Keratinocyte (primary cell): ENCODE data around the gene FCSK. TPM values are rescaled to one million over a fixed set of nuclear protein-coding genes. Genes with fewer than 3 reads are reported as not detected.

Experiments
- DNase-seq: peaks from one replicate; pipeline ENCODE4 v3.0.0-alpha.2; 2011; ENCODE audit warnings: low read depth, missing footprints, low spot score
- FAIRE-seq: peaks from 2 replicates; lab custom pipeline; 2011; peaks lifted over from hg19 to GRCh38; lab: Jason Lieb, UNC
- H2AFZ ChIP-seq: 2 replicates; pipeline ENCODE4 v1.6.0; 2012; ENCODE audit warnings: low read length, control low read depth, inconsistent platforms; ENCODE audit not compliant: control insufficient read depth
- H3K27ac ChIP-seq: 2 replicates; pipeline ENCODE4 v1.5.1; 2011; ENCODE audit warnings: low read length; ENCODE audit not compliant: control insufficient read depth, insufficient read depth
- H3K27me3 ChIP-seq: 3 replicates; pipeline ENCODE4 v1.6.0; 2011; ENCODE audit warnings: low read length; ENCODE audit not compliant: control insufficient read depth, insufficient read depth; ENCODE audit errors: extremely low read depth
- H3K36me3 ChIP-seq, 2 experiments: 2 replicates in 1 of 2; 3 replicates in 1 of 2; pipeline ENCODE4 v1.5.1; 2011; ENCODE audit warnings: low read length in 2 of 2, mild to moderate bottlenecking in 1 of 2; ENCODE audit not compliant: control insufficient read depth in 2 of 2, insufficient read depth in 2 of 2; ENCODE audit errors: extremely low read depth in 1 of 2
- H3K4me1 ChIP-seq: 3 replicates; pipeline ENCODE4 v1.5.1; 2011; ENCODE audit warnings: low read length; ENCODE audit not compliant: control insufficient read depth, insufficient read depth; ENCODE audit errors: extremely low read depth
- H3K4me2 ChIP-seq: 3 replicates; pipeline ENCODE4 v1.6.0; 2011; ENCODE audit warnings: low read depth, low read length; ENCODE audit not compliant: control insufficient read depth, insufficient read depth; ENCODE audit errors: extremely low read depth
- H3K4me3 ChIP-seq, 3 experiments: fragments of 200-600 bp in 1 of 3; sonication (generic) in 1 of 3; 2 replicates in 2 of 3; 3 replicates in 1 of 3; pipeline ENCODE4 v1.5.1; 2011 to 2016; ENCODE audit warnings: low read length in 3 of 3, mild to moderate bottlenecking in 3 of 3, control low read depth in 2 of 3, inconsistent platforms in 1 of 3, low read depth in 1 of 3, mixed read lengths in 1 of 3, mixed run types in 1 of 3, moderate library complexity in 1 of 3; ENCODE audit not compliant: control insufficient read depth in 2 of 3, insufficient read depth in 2 of 3; ENCODE audit errors: extremely low read depth in 1 of 3
- H3K79me2 ChIP-seq: 2 replicates; pipeline ENCODE4 v1.6.0; 2012; ENCODE audit warnings: low read length; ENCODE audit not compliant: control insufficient read depth, insufficient read depth
- H3K9ac ChIP-seq: 3 replicates; pipeline ENCODE4 v1.6.0; 2011; ENCODE audit warnings: low read length; ENCODE audit not compliant: control insufficient read depth, insufficient read depth; ENCODE audit errors: extremely low read depth
- H3K9me1 ChIP-seq: 3 replicates; pipeline ENCODE4 v1.6.0; 2011; ENCODE audit warnings: low read length; ENCODE audit not compliant: control insufficient read depth, insufficient read depth; ENCODE audit errors: extremely low read depth
- H3K9me3 ChIP-seq: 2 replicates; pipeline ENCODE4 v1.5.1; 2012; ENCODE audit warnings: low read depth, low read length; ENCODE audit not compliant: control insufficient read depth
- H4K20me1 ChIP-seq: 3 replicates; pipeline ENCODE4 v1.6.0; 2011; ENCODE audit warnings: low read length; ENCODE audit not compliant: control insufficient read depth, insufficient read depth; ENCODE audit errors: extremely low read depth
- EZH2 ChIP-seq: IDR thresholded peaks from one replicate; pipeline ENCODE4 v1.6.1; 2012; ENCODE audit warnings: inconsistent platforms, mild to moderate bottlenecking, low read length, moderate library complexity
- dilution Hi-C: fragments of 300-500 bp; cut with MboI; formaldehyde crosslinking; loops from one replicate; pipeline ENCODE4 v1.7.0; 2020; ENCODE audit warnings: low sequenced_read_pairs; ENCODE audit not compliant: extremely low pct_ligation_motif_present
- polyA plus RNA-seq, 5 experiments: library from polyadenylated mRNA; depleted of rRNA in 3 of 5; stranded (reverse) in 3 of 5; stranded (forward) in 1 of 5; unstranded in 1 of 5; fragments of >200 nt; gene quantifications; 1 replicate in 1 of 5; 2 replicates in 3 of 5; 3 replicates in 1 of 5; pipeline versions ENCODE4 v1.2.1 to v1.2.3, GENCODE V29; 2011 to 2012; ENCODE audit warnings: missing spikeins in 2 of 5, low read depth in 1 of 5, low replicate concordance in 1 of 5
- TF ChIP-seq, protein P1 (sequence below), 3 experiments: IDR thresholded peaks in 1 of 3; conservative IDR thresholded peaks in 1 of 3; optimal IDR thresholded peaks in 1 of 3; 2 replicates in 2 of 3; 3 replicates in 1 of 3; pipeline versions ENCODE3 to v1.5.1; 2011; ENCODE audit warnings: low read length in 3 of 3, mild to moderate bottlenecking in 3 of 3, moderate library complexity in 2 of 3, control low read depth in 1 of 3, inconsistent platforms in 1 of 3; ENCODE audit not compliant: insufficient read depth in 2 of 3; ENCODE audit errors: extremely low read depth in 1 of 3

The FCSK gene
- polyA plus RNA-seq, 1 donor (not counting 4 experiments of a cell fraction or from before 2014, with no cell fraction given): 6.5 TPM

- Histone ChIP-seq H3K9me3 (no peaks in the 10 kb centered on the region), H3K79me2 (peaks cover 2% of the 10 kb centered on the region), H2AFZ (no peak overlapping the region), H3K4me2 (no peak overlapping the region), H3K4me3 (no peak overlapping the region), H3K27me3 (no peaks in the 10 kb centered on the region), H3K9me1 (no peaks in the 10 kb centered on the region), H3K4me1 (peaks cover 19% of the 10 kb centered on the region), H3K36me3 (no peaks in the 10 kb centered on the region), H3K9ac (no peak overlapping the region), H3K27ac (no peak overlapping the region), H4K20me1 (no peaks in the 10 kb centered on the region)
- dilution Hi-C loops: no loop called here
- FAIRE-seq (no peak), DNase-seq (no peak)
- no peak for TF ChIP-seq EZH2
- TF ChIP-seq, protein P1, sequence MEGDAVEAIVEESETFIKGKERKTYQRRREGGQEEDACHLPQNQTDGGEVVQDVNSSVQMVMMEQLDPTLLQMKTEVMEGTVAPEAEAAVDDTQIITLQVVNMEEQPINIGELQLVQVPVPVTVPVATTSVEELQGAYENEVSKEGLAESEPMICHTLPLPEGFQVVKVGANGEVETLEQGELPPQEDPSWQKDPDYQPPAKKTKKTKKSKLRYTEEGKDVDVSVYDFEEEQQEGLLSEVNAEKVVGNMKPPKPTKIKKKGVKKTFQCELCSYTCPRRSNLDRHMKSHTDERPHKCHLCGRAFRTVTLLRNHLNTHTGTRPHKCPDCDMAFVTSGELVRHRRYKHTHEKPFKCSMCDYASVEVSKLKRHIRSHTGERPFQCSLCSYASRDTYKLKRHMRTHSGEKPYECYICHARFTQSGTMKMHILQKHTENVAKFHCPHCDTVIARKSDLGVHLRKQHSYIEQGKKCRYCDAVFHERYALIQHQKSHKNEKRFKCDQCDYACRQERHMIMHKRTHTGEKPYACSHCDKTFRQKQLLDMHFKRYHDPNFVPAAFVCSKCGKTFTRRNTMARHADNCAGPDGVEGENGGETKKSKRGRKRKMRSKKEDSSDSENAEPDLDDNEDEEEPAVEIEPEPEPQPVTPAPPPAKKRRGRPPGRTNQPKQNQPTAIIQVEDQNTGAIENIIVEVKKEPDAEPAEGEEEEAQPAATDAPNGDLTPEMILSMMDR (optimal IDR thresholded peaks at IDR 0.05 in 1 of 3, IDR thresholded peaks at IDR 0.05 in 1 of 3, conservative IDR thresholded peaks at IDR 0.05 in 1 of 3; ENCODE audit: extremely low read depth in 1 of 3, insufficient read depth in 2 of 3, low read length in 3 of 3): no peak
Observed at GRCh38 chr16:70442344-70442743, 12.1 kb upstream of the FCSK start.

DNA sequence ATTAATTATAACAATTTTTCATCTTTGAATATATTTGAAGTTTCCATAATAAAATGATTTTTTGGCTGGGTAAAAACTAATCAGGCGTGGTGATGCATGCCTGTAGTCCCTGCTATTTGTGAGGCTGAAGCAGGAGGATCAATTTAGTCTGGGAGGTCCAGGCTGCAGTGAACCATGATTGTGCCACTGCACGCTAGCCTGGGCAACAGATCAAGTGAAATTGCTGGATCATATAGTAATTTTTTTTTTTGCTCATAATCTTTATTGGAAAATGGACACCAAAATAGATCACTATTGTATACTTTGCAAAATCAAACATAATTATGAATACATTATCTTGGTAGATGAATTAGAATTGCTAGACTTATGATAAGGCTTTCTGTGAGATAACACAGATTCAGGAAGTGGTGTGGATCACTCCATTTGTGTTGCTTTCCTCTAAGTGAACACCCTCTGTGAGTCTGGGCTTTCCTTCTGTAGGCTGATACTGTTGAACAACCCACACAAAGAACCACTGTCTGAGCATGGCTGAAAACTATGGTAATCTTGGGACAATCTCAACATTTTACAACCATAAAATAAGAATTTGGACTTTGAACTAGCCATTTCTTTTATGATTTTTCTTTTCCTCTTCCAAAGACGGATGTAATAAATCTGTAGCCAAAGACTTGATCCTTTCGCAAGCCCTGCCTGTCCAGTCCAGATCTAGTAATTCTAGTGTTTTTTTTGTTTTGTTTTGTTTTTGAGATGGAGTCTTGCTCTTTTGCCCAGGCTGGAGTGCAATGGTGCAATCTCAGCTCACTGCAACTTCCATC lies 9.9 kb upstream of the FCSK start:
- no peak overlapping the region for H3K27ac ChIP-seq
- H3K4me2 ChIP-seq: no peak overlapping the region
- FAIRE-seq: no peak

More for the DNA sequence above, 9.9 kb upstream of the FCSK start:
- Histone ChIP-seq H3K9ac (no peak overlapping the region), H2AFZ (no peak overlapping the region), H3K9me1 (no peaks in the 10 kb centered on the region), H3K36me3 (no peaks in the 10 kb centered on the region), H3K27me3 (no peaks in the 10 kb centered on the region), H3K4me3 (no peak overlapping the region), H3K9me3 (no peaks in the 10 kb centered on the region), H3K79me2 (no peaks in the 10 kb centered on the region), H3K4me1 (peaks cover 6% of the 10 kb centered on the region), H4K20me1 (no peaks in the 10 kb centered on the region)
- dilution Hi-C loops: no loop called here
- no peak for TF ChIP-seq EZH2
- TF ChIP-seq, protein P1 (optimal IDR thresholded peaks at IDR 0.05 in 1 of 3, IDR thresholded peaks at IDR 0.05 in 1 of 3, conservative IDR thresholded peaks at IDR 0.05 in 1 of 3; ENCODE audit: extremely low read depth in 1 of 3, insufficient read depth in 2 of 3, low read length in 3 of 3): no peak
- no peak for DNase-seq
